ENCODE results near the gene SCUBE3.

Gene SCUBE3

GRCh38 chr6:35251949-35252348 lies 38.2 kb downstream of the SCUBE3 start:
- TF ChIP-seq CTCF (IDR thresholded peaks at IDR 0.05; ENCODE audit: low read length) (no peak), EZH2 (IDR thresholded peaks at IDR 0.05; ENCODE audit: borderline replicate concordance, low read length) (no peak)
- Histone ChIP-seq H3F3A (ENCODE audit: insufficient read depth, low read length) (no peaks in the 10 kb centered on the region), H4K20me1 (ENCODE audit: insufficient read depth, low read length) (no peaks in the 10 kb centered on the region; the same call in 1 of the 2 replicates), H3K27ac (ENCODE audit: low read depth, low read length, poor library complexity, severe bottlenecking) (no peak overlapping the region), H3K79me2 (ENCODE audit: insufficient read depth, low read length) (no peaks in the 10 kb centered on the region), H3K4me1 (ENCODE audit: insufficient read depth, low read length, severe bottlenecking) (no peaks in the 10 kb centered on the region), H3K27me3 (ENCODE audit: insufficient read depth, low read length) (no peaks in the 10 kb centered on the region), H2AFZ (ENCODE audit: low read length) (no peak overlapping the region), H3K36me3 (ENCODE audit: insufficient read depth, low read length) (no peaks in the 10 kb centered on the region), H3K9me2 (ENCODE audit: low read depth, low read length) (no peaks in the 10 kb centered on the region), H3K4me2 (ENCODE audit: low read length) (no peak overlapping the region), H3K9ac (ENCODE audit: low read length) (no peak overlapping the region), H3K9me3 (ENCODE audit: low read length) (no peaks in the 10 kb centered on the region), H3K4me3 (ENCODE audit: low read depth, low read length, poor library complexity, severe bottlenecking) (no peak overlapping the region)

GRCh38 chr6:35253249-35253648 lies 39.5 kb downstream of the SCUBE3 start:
- Histone ChIP-seq H2AFZ (ENCODE audit: low read length) (no peak overlapping the region), H3K4me3 (ENCODE audit: low read depth, low read length, poor library complexity, severe bottlenecking) (no peak overlapping the region), H3K36me3 (ENCODE audit: insufficient read depth, low read length) (no peaks in the 10 kb centered on the region), H3K79me2 (ENCODE audit: insufficient read depth, low read length) (no peaks in the 10 kb centered on the region), H3K27ac (ENCODE audit: low read depth, low read length, poor library complexity, severe bottlenecking) (no peak overlapping the region), H3K9me2 (ENCODE audit: low read depth, low read length) (no peaks in the 10 kb centered on the region), H3K9me3 (ENCODE audit: low read length) (no peaks in the 10 kb centered on the region), H3K4me1 (ENCODE audit: insufficient read depth, low read length, severe bottlenecking) (peaks cover 3% of the 10 kb centered on the region), H3F3A (ENCODE audit: insufficient read depth, low read length) (no peaks in the 10 kb centered on the region), H3K4me2 (ENCODE audit: low read length) (no peak overlapping the region), H4K20me1 (ENCODE audit: insufficient read depth, low read length) (no peaks in the 10 kb centered on the region), H3K9ac (ENCODE audit: low read length) (no peak overlapping the region), H3K27me3 (ENCODE audit: insufficient read depth, low read length) (no peaks in the 10 kb centered on the region)
- TF ChIP-seq EZH2 (IDR thresholded peaks at IDR 0.05; ENCODE audit: borderline replicate concordance, low read length) (no peak), CTCF (IDR thresholded peaks at IDR 0.05; ENCODE audit: low read length) (no peak)

- Histone ChIP-seq H3F3A (ENCODE audit: insufficient read depth, low read length) (peaks cover 6% of the 10 kb centered on the region; the same call in 1 of the 2 replicates), H3K9ac (ENCODE audit: low read length) (peak overlapping the region; percentile 91), H4K20me1 (ENCODE audit: insufficient read depth, low read length) (no peaks in the 10 kb centered on the region), H3K79me2 (ENCODE audit: insufficient read depth, low read length) (no peaks in the 10 kb centered on the region), H3K9me2 (ENCODE audit: low read depth, low read length) (no peaks in the 10 kb centered on the region), H3K36me3 (ENCODE audit: insufficient read depth, low read length) (no peaks in the 10 kb centered on the region), H3K27me3 (ENCODE audit: insufficient read depth, low read length) (no peaks in the 10 kb centered on the region), H3K27ac (ENCODE audit: low read depth, low read length, poor library complexity, severe bottlenecking) (no peak overlapping the region), H3K4me2 (ENCODE audit: low read length) (peak overlapping the region; percentile 84), H3K4me3 (ENCODE audit: low read depth, low read length, poor library complexity, severe bottlenecking) (peak overlapping the region; percentile 79), H3K4me1 (ENCODE audit: insufficient read depth, low read length, severe bottlenecking) (peaks cover 27% of the 10 kb centered on the region), H2AFZ (ENCODE audit: low read length) (no peak overlapping the region), H3K9me3 (ENCODE audit: low read length) (no peaks in the 10 kb centered on the region)
- no peak for TF ChIP-seq EZH2 (IDR thresholded peaks at IDR 0.05; ENCODE audit: borderline replicate concordance, low read length)
- no peak for TF ChIP-seq CTCF (IDR thresholded peaks at IDR 0.05; ENCODE audit: low read length)
Observed at GRCh38 chr6:35258336-35258735, 44.6 kb downstream of the SCUBE3 start.
